ENCODE results near the gene DLEC1.

DLEC1 gene

DNA sequence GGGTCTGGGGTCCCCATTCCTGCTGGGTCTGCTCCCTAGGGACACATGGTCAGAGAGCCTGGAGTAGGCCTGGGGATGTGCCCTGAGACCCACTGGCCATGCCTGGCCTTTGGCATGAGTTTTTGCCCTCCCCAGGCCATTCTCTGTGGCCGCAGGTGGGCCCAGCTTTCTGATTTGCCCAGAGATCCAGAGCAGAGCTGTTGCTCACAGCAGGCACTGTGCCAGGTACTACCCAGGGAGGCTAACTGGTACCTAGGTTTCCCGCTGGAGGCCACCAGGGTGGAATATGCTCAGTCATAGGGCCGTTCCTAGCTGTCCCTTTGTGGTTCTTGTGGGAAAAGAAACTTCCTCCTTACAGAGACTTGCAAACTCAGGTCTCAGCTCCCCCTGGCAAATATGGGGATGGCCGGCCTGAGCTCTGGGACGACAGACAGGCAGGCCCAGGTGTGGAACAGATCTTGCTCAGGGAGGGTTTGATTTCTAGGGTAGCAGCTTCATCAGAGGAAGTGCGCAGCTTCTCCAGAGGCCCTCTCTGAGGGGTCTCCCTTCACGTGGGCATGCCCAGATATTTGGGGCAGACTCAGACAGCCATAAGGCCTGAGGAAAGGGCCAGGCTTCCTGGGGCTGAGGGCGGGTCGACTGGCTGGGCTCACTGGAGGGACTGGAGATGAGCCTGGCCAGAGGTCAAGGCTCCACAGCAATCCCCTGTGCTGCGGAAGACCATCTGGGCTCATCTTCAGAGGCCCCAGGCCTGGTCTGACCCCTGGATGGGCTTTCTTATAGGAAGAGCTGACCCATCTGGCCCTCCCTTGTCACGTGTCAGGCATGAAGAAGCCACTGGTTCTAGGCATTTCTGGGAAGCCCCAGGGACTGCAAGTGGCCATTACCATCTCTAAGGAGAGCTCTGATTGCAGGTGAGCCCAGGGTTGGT lies 69.9 kb downstream of the DLEC1 start:
- DNase-seq (ENCODE audit: low read depth, low spot score): no peak

DNA sequence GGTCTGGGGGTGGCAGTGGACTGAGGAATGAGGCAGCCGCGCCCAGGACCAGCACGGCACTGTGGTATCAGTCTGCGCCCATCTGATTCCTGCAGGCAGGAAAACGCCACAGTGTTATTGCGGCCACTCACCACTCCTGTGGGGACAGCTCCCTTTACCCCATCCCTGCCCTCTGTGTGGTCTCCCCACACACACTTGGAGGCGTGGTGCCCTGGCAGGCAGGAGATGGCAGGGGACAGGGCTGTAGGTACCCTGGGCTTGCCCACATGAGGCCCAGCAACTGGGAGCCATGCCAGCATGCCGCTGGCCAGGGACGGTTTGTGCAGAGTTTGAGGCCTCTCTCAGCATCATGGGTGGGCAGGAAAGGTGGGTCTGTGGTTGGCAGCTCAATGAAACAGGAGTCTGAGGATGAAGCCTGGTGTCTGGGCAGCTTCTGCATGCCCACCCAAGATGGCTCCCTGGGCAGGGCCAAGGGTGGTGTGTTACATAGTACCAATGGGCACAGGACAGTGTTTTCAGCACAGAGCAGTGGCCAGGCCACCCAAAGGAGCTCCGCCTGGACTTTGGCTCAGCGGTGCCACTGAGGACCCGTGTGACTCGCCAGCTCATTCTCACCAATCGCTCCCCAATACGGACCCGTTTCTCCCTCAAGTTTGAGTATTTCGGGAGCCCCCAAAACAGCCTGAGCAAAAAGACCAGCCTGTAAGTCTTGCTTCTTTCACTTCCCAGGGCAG lies 70.7 kb downstream of the DLEC1 start:
- DNase-seq (ENCODE audit: low read depth, low spot score): no peak

DNA sequence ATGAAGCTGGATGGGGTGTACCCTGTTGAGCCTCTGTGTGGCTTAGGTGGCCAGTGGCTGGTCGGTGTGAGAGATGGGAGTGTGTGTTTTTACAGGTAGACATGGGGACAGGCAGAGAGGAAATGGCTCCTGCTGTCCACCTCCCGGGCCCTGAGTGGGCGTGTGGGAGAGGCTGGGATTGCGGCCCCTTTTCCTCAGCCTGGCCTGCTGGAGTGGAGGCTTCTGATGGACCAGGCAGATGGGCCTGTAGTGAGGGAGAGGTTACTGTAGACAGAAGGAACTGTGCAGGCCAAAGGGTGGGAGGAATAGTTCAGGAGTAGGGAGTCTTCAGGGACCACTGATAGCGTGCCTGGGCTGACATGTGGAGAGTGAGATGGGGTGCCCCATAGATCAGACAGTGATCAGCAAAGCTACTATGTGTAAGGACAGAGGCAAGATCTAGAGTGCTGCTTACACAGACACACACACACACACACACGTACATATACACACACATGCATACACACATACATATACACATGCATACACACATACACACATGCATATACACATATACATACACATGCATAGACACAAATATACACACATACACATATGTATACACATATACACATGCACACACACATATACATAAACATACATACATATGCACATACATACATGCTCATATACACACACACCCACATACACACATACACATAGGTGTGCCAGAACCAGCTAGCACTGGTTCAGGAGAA lies 71.5 kb downstream of the DLEC1 start:
- no peak for DNase-seq (ENCODE audit: low read depth, low spot score)

DNA sequence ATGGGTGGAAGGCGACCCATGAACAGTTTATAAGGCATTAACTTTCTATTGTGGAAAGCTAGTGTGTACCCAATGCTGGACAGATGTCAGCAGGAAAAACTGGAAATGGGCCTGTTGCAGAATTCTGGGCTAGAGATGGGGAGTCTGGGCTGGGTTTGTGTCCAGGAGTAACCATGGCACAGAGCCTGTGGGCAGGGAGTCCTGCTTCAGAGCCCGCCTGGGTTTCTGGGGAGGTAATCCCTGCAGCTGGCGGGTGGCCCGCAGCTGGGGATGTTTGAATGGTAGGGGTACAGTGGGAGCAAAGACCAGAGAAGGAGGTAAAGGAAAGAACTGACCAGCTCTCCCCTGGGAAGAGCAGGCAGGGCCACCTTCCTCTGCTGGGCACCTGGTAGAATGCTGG lies 72.2 kb downstream of the DLEC1 start:
- no peak for DNase-seq (ENCODE audit: low read depth, low spot score)

DNA sequence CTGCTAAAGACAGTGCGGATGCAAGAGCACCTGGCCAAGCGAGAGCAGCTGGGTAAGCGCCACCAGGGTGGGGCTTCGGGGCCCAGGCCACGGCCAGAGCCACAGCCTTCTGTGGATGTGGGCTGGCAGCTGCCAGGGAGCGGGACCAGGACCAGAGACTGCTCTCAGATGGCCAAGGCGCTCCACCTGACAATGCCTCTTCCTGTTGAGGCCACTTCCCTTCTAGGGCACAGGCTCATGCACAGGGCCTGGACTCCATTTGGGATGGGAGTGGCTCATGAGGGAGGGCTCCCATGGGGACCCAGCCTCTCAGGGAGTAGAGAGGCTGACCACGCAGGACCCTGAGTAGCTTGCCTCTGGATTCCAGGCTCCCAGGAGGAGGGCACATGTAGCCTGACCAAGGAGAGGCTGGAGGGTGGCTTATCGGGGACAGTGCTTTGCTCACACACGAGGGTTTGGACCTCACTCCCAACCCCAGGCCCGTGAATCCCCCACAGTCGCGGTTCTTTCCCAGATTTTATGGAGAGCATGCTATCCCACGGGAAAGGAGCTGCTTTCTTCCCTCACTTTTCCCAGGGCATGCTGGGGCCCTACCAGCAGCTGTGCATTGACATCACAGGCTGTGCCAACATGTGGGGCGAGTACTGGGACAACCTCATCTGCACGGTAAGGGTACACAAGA lies 72.8 kb downstream of the DLEC1 start:
- DNase-seq (ENCODE audit: low read depth, low spot score): no peak

DNA sequence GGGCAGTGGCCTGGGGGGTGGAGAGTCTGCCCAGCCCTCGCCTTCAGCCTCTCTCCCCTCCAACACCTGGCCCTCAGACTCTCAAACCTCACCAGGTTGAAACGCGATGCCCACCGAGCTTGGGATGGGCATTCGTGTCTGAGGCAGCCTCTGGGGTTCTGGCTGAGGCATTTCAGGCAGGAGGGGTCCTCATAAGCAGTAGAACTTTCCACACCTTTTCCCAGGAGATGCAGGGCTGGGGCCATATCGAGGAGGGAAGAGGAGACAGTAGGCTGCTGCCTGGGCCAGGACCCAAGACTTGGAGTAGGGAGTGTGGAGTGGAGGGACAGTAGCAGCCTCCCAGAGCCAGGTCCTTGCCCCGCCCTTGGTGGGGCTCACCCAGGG lies 73.4 kb downstream of the DLEC1 start:
- no peak for DNase-seq (ENCODE audit: low read depth, low spot score)

DNA sequence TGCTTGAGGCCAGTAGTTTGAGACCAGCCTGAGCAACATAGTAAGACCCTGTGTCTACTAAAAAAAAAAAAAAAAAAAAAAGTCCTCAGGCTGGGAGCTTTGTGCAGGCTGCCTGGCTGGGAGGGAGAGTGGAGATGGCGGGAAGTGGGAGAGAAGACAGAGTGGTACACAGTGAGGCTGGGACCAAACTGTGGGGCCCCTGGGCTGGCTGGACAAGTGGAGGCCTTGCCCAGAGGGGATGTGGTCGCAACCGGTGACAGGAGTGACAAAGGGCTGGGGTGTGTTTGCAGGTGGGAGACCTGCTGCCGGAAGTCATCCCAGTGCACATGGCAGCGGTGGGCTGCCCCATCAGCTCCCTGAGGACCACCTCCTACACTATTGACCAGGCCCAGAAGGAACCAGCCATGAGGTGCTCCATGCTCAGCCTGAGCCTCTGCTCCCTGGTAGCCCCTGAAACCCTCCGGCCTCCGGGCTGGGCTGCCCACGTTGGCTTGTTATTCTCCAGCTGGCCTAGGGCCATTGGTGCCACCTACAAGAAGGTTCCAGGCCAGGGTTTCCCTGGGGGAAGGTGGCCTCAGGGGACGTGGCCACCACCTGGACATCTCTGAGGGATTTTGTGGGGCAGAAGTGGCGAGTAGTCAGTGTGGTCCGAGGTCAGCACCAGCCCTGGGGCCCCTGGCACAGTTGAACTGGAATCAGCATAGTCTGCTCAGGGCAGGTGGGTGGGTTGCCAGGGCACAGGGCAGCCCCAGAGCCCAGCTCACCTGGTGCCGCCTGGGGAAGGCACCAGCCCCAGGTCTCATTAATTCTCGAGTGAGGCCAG lies 75.3 kb downstream of the DLEC1 start:
- DNase-seq (ENCODE audit: low read depth, low spot score): no peak

DNA sequence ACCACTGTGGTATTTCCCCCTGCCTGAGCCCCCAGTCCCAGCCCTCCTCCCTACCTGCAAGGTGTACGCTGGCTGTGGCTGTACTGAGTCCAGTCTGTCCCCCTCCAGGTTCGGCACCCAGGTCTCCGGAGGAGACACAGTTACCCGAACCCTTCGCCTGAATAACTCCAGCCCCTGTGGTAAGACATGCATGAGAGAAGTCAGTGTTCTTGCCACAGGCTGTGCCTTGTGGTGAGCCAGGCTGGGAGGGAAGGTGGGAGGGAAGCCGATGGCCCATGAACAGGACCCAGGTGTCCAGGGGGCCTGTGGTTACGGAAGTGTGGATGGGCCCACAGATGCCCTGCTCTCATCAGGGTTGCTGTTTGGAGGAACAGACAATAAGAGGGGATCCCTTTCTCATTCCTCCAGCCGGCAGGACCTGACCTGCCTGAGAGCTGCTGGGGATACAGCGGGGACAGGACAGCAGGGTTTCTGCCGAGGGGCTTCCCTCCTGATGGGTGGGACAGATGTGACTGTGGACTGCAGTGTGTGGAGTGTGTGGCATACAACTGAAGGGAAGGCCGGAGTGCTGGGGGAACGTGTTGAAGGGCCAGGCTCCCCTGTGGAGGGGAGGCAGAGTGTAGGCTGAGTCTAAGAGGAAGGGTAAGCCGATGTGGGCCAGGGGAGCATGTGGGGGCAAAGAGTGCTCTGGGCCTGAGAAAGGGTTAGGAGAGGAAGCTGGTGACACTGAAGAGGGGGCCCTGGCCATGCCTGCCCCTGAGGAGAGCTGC lies 76.1 kb downstream of the DLEC1 start:
- DNase-seq (ENCODE audit: low read depth, low spot score): no peak

DNA sequence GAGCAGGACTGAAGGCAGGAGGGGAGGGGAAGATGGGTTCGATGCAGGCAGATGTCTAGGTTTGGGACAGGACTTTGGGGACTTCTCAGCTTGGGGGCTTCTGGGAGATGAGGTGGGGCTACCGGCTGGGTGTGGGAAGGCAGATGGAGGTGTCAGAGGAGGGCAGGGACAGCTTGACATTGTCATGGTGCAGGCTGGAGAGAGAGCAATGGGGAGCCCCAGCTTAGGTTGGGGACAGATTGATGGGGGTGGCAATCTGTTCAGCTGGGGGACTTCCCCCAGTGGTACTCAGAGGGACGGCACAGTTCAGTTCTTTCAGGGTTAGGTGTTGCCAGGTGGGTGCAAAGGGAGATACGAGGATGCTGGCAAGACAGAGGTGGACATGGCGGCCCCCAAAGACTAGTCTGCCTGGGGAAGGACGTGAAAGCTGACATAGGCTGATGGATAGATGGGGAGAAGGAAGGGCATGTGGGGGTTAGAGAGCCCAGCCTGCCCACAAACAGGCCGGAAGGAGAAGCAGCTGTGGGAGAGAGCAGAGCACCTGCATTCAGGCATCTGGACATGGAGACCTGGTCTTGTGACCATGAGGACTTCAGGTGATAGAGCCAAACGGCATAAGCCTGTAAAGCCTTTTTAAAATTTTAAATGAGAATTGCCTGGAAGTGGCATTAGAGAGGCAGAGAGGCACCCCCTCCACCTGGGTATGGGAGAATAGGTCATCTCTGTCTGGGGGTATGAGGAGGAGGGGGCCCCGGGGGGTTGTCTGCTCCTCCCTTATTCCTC lies 76.8 kb downstream of the DLEC1 start:
- DNase-seq (ENCODE audit: low read depth, low spot score): no peak

DNA sequence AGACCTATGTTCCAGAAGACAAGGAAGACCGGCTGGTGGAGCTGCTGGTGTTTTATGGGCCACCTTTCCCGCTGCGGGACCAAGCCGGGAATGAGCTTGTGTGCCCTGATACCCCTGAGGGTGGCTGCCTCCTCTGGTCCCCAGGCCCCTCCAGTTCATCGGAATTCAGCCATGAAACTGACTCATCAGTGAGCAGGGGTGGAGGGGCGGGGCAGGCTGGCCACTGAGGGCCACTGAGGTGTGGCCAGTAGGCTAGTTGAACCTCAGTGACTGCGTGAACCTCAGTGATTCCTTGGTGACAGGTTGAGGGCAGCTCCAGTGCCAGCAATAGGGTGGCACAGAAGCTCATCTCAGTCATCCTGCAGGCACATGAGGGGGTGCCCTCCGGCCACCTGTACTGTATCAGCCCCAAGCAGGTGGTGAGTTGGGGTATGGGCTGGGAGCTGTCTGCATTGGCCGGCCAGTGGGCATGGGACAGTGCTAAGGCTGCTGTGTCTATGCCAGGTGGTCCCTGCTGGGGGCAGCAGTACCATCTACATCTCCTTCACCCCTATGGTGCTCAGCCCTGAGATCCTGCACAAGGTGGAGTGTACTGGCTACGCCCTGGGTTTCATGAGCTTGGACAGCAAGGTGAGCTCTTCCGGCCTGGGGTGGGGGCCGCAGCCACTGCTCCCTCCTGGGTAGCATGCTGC lies 77.6 kb downstream of the DLEC1 start:
- DNase-seq (ENCODE audit: low read depth, low spot score): no peak

DNA sequence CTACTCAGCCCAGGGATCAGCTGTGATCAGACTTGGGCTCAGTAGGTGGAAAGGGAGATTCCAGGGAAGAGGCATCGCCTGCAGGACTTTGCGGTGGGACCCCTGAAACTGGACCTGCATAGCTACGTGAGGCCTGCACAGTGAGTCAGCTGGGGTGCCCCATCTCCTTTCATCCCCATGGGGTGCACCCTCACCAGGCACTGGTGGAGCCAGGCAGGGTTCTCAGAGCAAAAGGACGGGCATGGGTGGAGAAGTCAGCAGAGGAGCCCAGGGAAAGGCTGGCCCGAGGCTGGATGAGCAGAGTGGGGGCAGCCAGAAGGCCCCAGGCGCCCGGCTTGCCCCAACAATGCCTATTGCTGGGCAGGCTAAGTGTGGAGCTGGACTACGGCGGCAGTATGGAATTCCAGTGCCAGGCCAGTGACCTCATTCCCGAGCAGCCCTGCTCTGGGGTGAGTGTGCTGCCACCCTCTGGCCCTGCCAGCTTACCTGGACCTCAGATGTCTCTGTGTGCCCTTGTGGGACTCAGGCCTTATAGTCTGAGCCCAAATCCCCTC lies 78.2 kb downstream of the DLEC1 start:
- DNase-seq (ENCODE audit: low read depth, low spot score): no peak

DNA sequence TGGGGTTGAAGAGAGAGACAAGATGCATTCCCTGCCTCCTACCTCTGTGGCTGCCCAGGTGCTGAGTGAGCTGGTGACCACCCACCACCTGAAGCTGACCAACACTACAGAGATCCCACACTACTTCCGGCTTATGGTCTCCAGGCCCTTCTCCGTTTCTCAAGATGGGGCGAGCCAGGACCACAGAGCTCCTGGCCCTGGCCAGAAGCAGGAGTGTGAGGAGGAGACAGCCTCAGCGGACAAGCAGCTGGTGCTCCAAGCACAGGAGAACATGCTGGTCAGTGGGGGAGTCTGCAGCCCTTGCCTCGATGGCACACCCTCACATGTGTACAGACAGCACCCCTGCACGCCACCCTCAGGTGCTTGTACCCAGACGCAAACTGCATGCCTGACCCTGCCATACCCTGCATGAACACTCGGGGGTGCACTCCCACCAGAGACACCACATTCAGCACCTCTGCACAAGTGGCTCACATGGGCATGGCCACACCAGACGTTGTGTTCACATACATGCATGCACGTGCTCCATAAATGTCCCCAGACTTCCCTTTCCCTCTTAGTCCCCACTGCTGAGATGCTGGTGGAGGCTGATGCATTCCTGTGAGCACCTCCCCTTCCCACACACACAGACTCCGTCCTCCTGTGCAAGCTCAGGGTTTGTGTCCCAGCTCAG lies 78.9 kb downstream of the DLEC1 start:
- DNase-seq (ENCODE audit: low read depth, low spot score): no peak

DNA sequence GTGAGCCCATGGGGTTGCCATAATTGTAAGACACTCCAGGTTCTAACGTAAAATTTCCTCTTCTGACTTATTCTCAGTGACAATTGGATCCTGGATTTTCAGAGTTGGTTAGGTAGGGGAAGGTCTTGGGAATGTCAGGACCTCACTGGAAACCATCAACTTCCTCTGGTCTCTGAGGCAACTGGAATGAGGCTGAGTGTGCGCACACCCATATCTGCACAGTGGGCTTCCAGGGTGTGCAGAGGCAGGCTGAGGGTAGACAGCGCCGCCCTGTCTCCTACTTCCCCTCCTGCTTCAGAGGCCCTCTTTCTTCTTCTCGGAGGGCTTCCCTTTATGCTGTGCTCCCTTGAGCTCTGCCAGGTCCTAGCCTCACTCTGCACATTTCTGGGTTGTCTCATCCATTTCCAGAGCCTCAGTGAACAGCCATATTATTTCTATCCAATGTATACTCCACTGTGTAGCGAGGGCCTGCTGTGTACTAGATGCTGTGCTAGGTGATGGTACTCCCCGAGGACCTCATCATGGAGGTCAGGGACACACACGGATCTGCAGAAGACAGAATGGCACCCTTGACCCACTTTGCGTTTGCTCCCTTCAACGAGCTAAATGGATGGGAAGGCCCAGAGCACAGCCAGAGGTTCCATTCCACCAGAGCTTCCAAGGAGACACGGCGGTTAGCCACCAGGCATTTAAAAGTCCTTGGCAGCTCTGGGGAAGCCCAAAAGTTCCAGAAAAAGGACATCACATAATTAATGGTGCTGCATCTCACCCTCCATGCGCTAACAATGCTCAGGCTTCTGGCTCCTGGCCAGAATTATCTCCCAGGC lies 79.6 kb downstream of the DLEC1 start:
- DNase-seq (ENCODE audit: low read depth, low spot score): no peak

DNA sequence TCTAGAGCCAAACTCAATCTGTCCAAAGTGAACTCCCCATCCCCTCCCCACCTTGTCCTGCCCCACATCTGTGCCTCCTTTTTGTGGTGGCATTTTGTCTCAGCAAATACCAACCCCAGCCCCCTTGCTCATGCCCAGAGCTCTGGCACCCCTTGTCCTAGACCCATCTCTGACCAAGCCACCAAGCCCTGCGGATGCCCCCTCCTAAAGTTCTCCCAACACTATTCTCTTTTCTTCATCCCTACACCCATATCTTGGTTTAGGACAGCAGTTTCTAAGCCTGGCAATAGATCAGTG lies 80.2 kb downstream of the DLEC1 start:
- no peak for DNase-seq (ENCODE audit: low read depth, low spot score)

DNA sequence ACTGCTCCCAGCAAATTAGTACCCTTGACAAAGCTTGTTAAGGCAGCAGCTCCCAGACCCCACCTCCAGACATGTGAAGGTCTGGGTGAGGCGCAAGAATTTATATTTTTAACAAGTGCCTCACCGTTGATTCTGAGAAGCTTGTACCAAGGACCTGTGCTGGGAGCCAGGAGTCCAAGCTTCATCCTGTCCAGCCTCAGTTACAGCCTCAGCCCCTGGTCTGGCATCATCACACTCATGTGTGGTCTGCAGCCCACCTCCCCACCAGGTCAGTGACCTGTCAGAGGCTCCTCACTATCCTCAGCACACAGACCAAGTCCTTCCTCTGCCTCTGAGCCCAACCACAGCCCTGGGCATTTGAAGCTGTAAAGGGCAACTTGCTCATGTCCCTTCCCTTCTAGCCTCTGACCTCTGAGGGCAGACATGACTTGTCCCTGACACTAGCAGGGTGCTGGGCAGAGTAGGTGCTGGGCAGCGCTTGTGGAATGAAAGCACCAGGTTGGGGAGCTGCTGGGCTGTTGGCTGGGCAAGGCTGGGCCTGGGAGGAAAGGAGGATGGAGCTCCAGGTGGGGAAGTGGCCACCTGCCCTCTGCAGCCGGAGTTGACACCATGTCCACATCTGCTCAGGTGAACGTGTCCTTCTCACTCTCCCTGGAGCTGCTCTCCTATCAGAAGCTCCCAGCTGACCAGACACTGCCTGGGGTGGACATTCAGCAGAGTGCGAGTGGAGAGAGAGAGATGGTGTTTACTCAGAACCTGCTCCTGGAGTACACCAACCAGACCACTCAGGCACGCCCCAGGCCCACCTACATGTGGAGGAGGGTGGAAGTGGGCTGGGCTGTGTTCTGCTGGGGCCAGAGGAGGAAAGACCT lies 81.0 kb downstream of the DLEC1 start:
- DNase-seq (ENCODE audit: low read depth, low spot score): no peak
